PC-9 (cell line): ENCODE results near the gene LGI2.

Source experiments
- CTCF ChIP-seq: fragments of 200-600 bp; sonication (generic); conservative IDR thresholded peaks from 2 replicates; pipeline ENCODE4 v1.6.1; 2017; ENCODE audit warnings: mixed run types, antibody characterized with exemption, mild to moderate bottlenecking, moderate library complexity
- EZH2 ChIP-seq: fragments of 200-600 bp; sonication (generic); IDR thresholded peaks from 2 replicates; pipeline ENCODE4 v1.8.0; 2017; ENCODE audit warnings: antibody characterized with exemption, low read depth

GRCh38 chr4:25043548-25043947 lies 12.8 kb upstream of the LGI2 start:
- TF ChIP-seq CTCF (no peak), EZH2 (no peak)
